Karpas-422 (cell line): ENCODE data around the gene NAGLU. TPM values are rescaled to one million over a fixed set of nuclear protein-coding genes. Genes with fewer than 3 reads are reported as not detected.
"Not testable (repeated sequence)": the region's sequence is repeated elsewhere in the genome, so short reads cannot be mapped to it uniquely, and the experiment has no call there.

Experiments
- DNase-seq: peaks from one replicate; pipeline ENCODE4 v3.0.0-alpha.2; 2015
- H2AFZ ChIP-seq: fragments of 200-600 bp; sonication (generic); 2 replicates; pipeline ENCODE4 v1.6.1; 2014; ENCODE audit warnings: antibody characterized with exemption, low read length, mixed read lengths
- H3K27ac ChIP-seq: fragments of 200-600 bp; sonication (generic); 2 replicates; pipeline ENCODE4 v1.5.1; 2014; ENCODE audit warnings: mild to moderate bottlenecking, low read length, moderate library complexity
- H3K27me3 ChIP-seq: fragments of 200-600 bp; sonication (generic); 2 replicates; pipeline ENCODE4 v1.6.1; 2014; ENCODE audit warnings: low read length, mixed read lengths
- H3K36me3 ChIP-seq: fragments of 200-600 bp; sonication (generic); 2 replicates; pipeline ENCODE4 v1.6.1; 2014; ENCODE audit warnings: low read length, mixed read lengths; ENCODE audit not compliant: insufficient read depth
- H3K4me1 ChIP-seq: fragments of 200-600 bp; sonication (generic); 2 replicates; pipeline ENCODE4 v1.6.1; 2014; ENCODE audit warnings: mild to moderate bottlenecking, low read length, mixed read lengths
- H3K4me2 ChIP-seq: fragments of 200-600 bp; sonication (generic); 2 replicates; pipeline ENCODE4 v1.6.1; 2014; ENCODE audit warnings: low read length, low read depth, mild to moderate bottlenecking; ENCODE audit not compliant: poor library complexity, severe bottlenecking
- H3K4me3 ChIP-seq: fragments of 200-600 bp; sonication (generic); 2 replicates; pipeline ENCODE4 v1.5.1; 2014; ENCODE audit warnings: mild to moderate bottlenecking, antibody characterized with exemption, low read length, mixed read lengths
- H3K79me2 ChIP-seq: fragments of 200-600 bp; sonication (generic); 2 replicates; pipeline ENCODE4 v1.6.1; 2014; ENCODE audit warnings: mild to moderate bottlenecking, low read length, mixed read lengths
- H3K9ac ChIP-seq: fragments of 200-600 bp; sonication (generic); 2 replicates; pipeline ENCODE4 v1.6.0; 2014; ENCODE audit warnings: low read length
- H3K9me2 ChIP-seq: fragments of 200-600 bp; sonication (generic), shearing (Covaris generic); replicated peaks from 2 replicates; pipeline ENCODE4 v1.6.0; 2014; ENCODE audit warnings: mild to moderate bottlenecking, low read length, moderate library complexity; ENCODE audit not compliant: insufficient read depth
- H3K9me3 ChIP-seq: fragments of 300-700, 200-600 bp; sonication (generic); 2 replicates; pipeline ENCODE4 v1.6.1; 2014; ENCODE audit warnings: low read length, mixed read lengths
- H4K20me1 ChIP-seq: fragments of 200-600 bp; sonication (generic); 2 replicates; pipeline ENCODE4 v1.6.1; 2014; ENCODE audit warnings: mild to moderate bottlenecking, antibody characterized with exemption, low read length, low read depth; ENCODE audit not compliant: insufficient read depth
- total RNA-seq: library from RNA; depleted of rRNA; stranded (reverse); fragments of >200 nt; shearing (Covaris generic); gene quantifications from 2 replicates; pipeline ENCODE4 v1.2.3, GENCODE V29; 2014; ENCODE audit warnings: low replicate concordance

Gene NAGLU
- total RNA-seq, 1 experiment from 2014 or later = 40.0 TPM

DNA sequence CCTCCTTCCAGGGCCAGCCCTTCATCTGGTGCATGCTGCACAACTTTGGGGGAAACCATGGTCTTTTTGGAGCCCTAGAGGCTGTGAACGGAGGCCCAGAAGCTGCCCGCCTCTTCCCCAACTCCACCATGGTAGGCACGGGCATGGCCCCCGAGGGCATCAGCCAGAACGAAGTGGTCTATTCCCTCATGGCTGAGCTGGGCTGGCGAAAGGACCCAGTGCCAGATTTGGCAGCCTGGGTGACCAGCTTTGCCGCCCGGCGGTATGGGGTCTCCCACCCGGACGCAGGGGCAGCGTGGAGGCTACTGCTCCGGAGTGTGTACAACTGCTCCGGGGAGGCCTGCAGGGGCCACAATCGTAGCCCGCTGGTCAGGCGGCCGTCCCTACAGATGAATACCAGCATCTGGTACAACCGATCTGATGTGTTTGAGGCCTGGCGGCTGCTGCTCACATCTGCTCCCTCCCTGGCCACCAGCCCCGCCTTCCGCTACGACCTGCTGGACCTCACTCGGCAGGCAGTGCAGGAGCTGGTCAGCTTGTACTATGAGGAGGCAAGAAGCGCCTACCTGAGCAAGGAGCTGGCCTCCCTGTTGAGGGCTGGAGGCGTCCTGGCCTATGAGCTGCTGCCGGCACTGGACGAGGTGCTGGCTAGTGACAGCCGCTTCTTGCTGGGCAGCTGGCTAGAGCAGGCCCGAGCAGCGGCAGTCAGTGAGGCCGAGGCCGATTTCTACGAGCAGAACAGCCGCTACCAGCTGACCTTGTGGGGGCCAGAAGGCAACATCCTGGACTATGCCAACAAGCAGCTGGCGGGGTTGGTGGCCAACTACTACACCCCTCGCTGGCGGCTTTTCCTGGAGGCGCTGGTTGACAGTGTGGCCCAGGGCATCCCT lies 7.4 kb downstream of the NAGLU start:
- H3K9ac ChIP-seq = no peak overlapping the region
- no peak overlapping the region for H3K4me2 ChIP-seq

GRCh38 chr17:42544874-42545283 lies 8.8 kb downstream of the NAGLU start:
- Histone ChIP-seq H3K9ac (no peak overlapping the region), H3K36me3 (peaks cover 3% of the 10 kb centered on the region; the same call in 1 of the 2 replicates), H3K4me2 (no peak overlapping the region)

More for the DNA sequence above, 7.4 kb downstream of the NAGLU start:
- 0 out of 2 replicates have a peak, but pooled peaks cover under 1% of the 10 kb centered on the region for H3K79me2 ChIP-seq
- no peaks in the 10 kb centered on the region for H3K9me2 ChIP-seq
- no peak for DNase-seq
- H3K9me3 ChIP-seq = no peaks in the 10 kb centered on the region
- H3K4me3 ChIP-seq = no peak overlapping the region
- peaks cover 11% of the 10 kb centered on the region for H3K36me3 ChIP-seq
- no peak overlapping the region for H2AFZ ChIP-seq
- no peaks in the 10 kb centered on the region for H3K27me3 ChIP-seq
- no peak overlapping the region for H3K27ac ChIP-seq
- 0 out of 2 replicates have a peak, but pooled peaks cover under 1% of the 10 kb centered on the region for H4K20me1 ChIP-seq
- H3K4me1 ChIP-seq = peaks cover 7% of the 10 kb centered on the region

GRCh38 chr17:42545755-42546505 lies 9.9 kb downstream of the NAGLU start:
- not testable (repeated sequence) for H2AFZ ChIP-seq, H3K36me3 ChIP-seq, H3K9me2 ChIP-seq, H3K9ac ChIP-seq, H3K9me3 ChIP-seq, H3K27me3 ChIP-seq, H3K4me2 ChIP-seq, DNase-seq, H3K4me3 ChIP-seq, H3K27ac ChIP-seq, H4K20me1 ChIP-seq, H3K79me2 ChIP-seq
- H3K4me1 ChIP-seq = peaks cover 15% of the 10 kb centered on the region

More at GRCh38 chr17:42544874-42545283, 8.8 kb downstream of the NAGLU start:
- Histone ChIP-seq H3K27me3 (no peaks in the 10 kb centered on the region), H4K20me1 (no peaks in the 10 kb centered on the region), H2AFZ (no peak overlapping the region), H3K9me2 (no peaks in the 10 kb centered on the region), H3K4me1 (peaks cover 15% of the 10 kb centered on the region), H3K9me3 (no peaks in the 10 kb centered on the region), H3K4me3 (no peak overlapping the region), H3K27ac (no peak overlapping the region), H3K79me2 (no peaks in the 10 kb centered on the region)
- DNase-seq = no peak

GRCh38 chr17:42547001-42547461 lies 11.0 kb downstream of the NAGLU start:
- Histone ChIP-seq H2AFZ (no peak overlapping the region), H3K9ac (no peak overlapping the region), H4K20me1 (no peaks in the 10 kb centered on the region), H3K9me3 (no peaks in the 10 kb centered on the region), H3K36me3 (no peaks in the 10 kb centered on the region), H3K27ac (no peak overlapping the region), H3K4me3 (no peak overlapping the region), H3K4me2 (no peak overlapping the region), H3K9me2 (no peaks in the 10 kb centered on the region), H3K79me2 (no peaks in the 10 kb centered on the region), H3K27me3 (no peaks in the 10 kb centered on the region), H3K4me1 (peaks cover 15% of the 10 kb centered on the region)
- DNase-seq = no peak

DNA sequence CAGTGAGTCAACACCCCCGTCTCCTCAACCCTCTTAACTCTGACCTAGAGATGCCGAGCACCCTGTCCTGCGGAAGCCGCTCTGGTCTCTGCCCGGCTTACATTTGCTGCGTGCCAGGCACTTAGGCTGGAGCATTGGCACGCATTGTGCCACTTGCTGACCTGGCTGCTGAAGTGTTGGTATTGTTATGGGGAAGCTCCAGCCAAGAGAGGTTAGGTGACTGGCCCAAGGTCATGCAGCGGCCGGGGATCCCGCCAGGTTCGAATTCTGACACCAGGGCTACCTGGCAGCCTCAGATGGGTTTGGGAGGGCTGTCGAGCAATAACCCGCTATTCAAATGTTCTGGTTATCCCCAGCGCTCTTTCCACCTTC lies 11.6 kb downstream of the NAGLU start:
- H3K4me3 ChIP-seq = peak overlapping the region; percentile 68; the same call in 1 of the 2 replicates

DNA sequence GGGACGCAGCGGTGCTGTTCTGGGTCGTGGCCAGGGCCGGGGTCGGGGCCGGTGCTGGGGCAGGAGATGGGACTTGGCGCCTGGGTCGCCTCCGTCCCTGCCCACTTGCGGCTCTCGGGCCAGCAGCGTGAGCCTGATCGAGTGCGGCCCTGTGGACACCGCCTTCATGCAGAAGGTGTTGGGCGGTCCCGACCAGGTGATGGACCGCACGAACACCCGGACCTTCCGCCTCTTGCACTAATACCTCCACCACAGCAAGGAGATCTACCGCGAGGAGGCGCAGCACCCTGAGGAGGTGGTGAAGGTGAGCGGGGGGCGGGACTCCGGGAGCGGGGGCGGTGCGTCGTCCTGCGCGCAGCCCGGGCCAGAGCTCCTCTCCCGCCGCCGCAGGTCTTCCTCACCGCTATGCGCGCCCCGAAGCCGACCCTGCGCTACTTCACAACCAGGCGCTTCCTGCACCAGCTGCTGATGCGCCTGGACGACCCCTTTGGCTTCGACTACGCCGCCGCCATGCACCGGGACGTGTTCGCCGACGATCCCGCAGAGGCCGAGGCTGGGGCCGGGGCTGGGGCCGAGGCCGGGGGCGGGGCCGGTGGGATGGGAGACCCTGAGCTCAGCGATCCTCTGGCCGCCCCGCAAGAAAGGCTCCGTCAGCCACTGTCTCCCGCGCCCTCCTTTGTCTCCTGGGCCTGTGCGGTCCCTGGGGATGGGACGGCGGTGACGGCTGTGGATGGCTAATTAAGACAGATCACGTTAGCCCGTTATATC lies 12.2 kb downstream of the NAGLU start:
- DNase-seq = peak; percentile 96
- no peaks in the 10 kb centered on the region for H3K36me3 ChIP-seq
- H2AFZ ChIP-seq = peak overlapping the region; percentile 49; the same call in 1 of the 2 replicates
- H4K20me1 ChIP-seq = no peaks in the 10 kb centered on the region
- H3K4me1 ChIP-seq = peaks cover 15% of the 10 kb centered on the region
- no peaks in the 10 kb centered on the region for H3K9me3 ChIP-seq
- H3K27ac ChIP-seq = no peak overlapping the region
- H3K27me3 ChIP-seq = no peaks in the 10 kb centered on the region
- H3K4me3 ChIP-seq = peak overlapping the region; percentile 68
- peak overlapping the region; percentile 85 for H3K4me2 ChIP-seq
- H3K9ac ChIP-seq = peak overlapping the region; percentile 73
- no peaks in the 10 kb centered on the region for H3K9me2 ChIP-seq
- no peaks in the 10 kb centered on the region for H3K79me2 ChIP-seq

More for the DNA sequence above, 11.6 kb downstream of the NAGLU start:
- H4K20me1 ChIP-seq = no peaks in the 10 kb centered on the region
- H3K4me2 ChIP-seq = peak overlapping the region; percentile 85
- no peak for DNase-seq
- H2AFZ ChIP-seq = no peak overlapping the region
- no peaks in the 10 kb centered on the region for H3K36me3 ChIP-seq
- no peak overlapping the region for H3K27ac ChIP-seq
- H3K27me3 ChIP-seq = no peaks in the 10 kb centered on the region
- H3K9me2 ChIP-seq = no peaks in the 10 kb centered on the region
- no peaks in the 10 kb centered on the region for H3K9me3 ChIP-seq
- H3K4me1 ChIP-seq = peaks cover 15% of the 10 kb centered on the region
- H3K9ac ChIP-seq = peak overlapping the region; percentile 73
- H3K79me2 ChIP-seq = no peaks in the 10 kb centered on the region

- H3K9ac ChIP-seq = peak overlapping the region; percentile 73
- H2AFZ ChIP-seq = no peak overlapping the region; the same call in 1 of the 2 replicates
- 0 out of 2 replicates have a peak, but pooled peaks cover under 1% of the 10 kb centered on the region for H3K79me2 ChIP-seq
- peak overlapping the region; percentile 85 for H3K4me2 ChIP-seq
- H4K20me1 ChIP-seq = no peaks in the 10 kb centered on the region
- H3K4me1 ChIP-seq = peaks cover 23% of the 10 kb centered on the region
- no peaks in the 10 kb centered on the region for H3K36me3 ChIP-seq
- no peak for DNase-seq
- H3K9me2 ChIP-seq = no peaks in the 10 kb centered on the region
- peak overlapping the region; percentile 68 for H3K4me3 ChIP-seq
- no peaks in the 10 kb centered on the region for H3K27me3 ChIP-seq
- H3K9me3 ChIP-seq = no peaks in the 10 kb centered on the region
- no peak overlapping the region for H3K27ac ChIP-seq
These were observed 13.1 kb downstream of the NAGLU start for GRCh38 chr17:42548993-42549755.
